GM18507 (cell line): ENCODE results near the gene APOL2.
"Not testable (repeated sequence)": the region's sequence is repeated elsewhere in the genome, so short reads cannot be mapped to it uniquely, and the experiment has no call there.

Experiments
- DNase-seq: peaks from one replicate; pipeline ENCODE4 v3.0.0; 2011; ENCODE audit warnings: low read depth; ENCODE audit not compliant: insufficient read length; ENCODE audit errors: extremely low spot score
- FAIRE-seq: peaks from 2 replicates; lab custom pipeline; 2011; peaks lifted over from hg19 to GRCh38; lab: Jason Lieb, UNC

Gene APOL2

DNA sequence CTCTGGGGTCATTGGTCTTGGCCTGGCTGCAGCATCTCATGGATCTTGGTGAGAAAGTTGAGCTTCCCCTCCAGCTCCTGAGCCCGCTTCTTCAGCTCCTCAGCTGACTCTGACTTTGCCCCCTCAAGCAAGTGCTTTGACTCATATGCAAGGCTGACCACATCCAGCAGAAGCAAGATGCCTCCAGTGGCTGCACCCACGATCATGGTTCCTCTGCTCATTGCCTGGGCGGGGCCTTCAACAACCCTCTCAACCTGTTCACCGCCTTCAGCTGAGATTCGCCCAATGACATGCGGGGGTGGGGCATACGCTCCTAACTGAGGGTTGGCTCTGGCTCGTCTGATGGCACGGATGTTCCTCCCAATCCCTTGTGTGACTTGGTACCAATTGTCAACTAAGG, 11.9 kb downstream of the APOL2 start:
- no peak for FAIRE-seq
- DNase-seq, result no peak

DNA sequence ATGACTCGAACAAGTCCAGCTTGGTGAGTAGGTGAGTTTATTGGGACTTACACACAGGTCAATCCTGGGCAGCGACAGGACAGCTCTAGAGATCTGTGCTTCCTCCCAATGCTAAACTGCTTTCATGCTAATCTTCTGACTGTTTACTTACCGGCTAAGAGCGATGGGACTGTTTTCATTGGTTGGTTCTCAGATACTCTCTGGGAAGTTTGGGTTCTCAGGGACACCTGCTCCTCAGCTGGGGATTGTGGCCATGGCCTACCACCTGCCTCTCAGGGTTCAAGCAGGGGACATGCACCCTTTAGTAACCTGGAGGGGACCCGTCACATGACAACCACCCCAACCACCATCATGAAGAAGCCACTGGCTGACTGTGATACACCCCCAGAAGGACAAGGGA, 13.1 kb downstream of the APOL2 start:
- FAIRE-seq, result no peak
- DNase-seq, result no peak

DNA sequence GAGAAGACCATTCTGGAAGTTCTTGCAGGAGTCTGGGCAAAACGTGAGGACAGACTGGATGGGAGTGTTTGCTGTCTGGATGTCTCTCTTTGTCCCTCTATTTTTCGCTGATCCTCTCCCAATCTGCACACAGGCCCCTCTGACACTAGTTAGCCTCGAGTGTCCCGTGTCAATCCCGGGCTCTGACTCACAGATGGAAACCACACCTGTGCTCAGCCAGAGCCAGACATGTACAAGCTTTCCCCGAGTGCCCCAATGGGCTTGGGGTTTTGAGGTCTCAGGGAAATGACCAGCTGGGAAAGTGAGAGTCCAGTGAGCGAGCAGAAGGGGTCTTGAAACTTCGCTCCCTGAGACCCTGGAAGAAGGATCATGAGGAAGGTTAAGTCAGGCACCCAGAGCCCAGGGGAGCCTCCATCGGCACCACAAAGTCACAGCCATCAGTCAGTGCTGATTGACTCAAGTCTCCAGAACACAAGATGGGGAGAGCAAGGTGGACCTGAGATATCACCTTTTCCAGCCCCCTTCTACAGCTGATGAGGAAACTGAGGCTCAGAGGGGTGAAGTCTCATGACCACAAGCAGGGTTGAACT, 13.9 kb downstream of the APOL2 start:
- no peak for DNase-seq
- FAIRE-seq, result no peak

DNA sequence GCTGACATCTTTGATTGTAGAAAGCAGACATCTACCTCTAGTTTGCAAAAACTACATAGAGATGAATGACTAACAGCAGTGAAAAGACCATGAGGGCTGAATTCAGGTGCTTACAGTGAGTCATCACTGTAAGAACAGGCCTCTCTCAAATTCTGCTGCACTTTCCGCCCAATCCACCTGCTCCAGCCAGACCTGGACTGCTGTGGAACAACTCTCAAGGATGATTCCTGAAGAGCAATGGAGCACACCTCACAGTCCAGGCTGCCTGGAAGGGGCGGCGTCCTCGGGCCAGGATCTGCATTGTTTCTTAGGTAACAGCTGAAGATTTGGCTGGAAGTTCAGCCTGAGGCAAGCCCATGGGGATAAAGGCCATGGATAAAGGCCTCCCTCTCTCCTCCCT, 15.1 kb downstream of the APOL2 start:
- no peak for FAIRE-seq
- no peak for DNase-seq

DNA sequence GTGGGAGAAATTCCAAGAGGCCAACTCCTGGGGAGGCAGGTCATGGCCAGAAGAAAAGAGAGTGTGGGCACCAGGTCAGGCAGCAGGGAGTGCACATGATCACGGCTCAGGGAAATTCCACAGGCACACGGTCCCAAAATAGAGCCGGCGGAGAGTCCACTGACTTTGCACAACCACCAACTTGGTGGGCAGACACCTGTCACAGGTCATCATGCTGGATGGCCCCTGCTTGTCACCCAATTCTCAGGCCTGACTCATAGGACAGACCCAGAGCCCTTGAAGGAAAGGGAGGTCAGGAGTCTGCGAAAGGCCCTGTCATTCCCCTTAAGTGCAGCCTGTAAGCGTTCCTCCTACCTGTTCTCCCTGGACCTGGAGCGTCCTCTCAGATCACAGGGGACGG, 15.8 kb downstream of the APOL2 start:
- FAIRE-seq (no peak), DNase-seq (no peak)

DNA sequence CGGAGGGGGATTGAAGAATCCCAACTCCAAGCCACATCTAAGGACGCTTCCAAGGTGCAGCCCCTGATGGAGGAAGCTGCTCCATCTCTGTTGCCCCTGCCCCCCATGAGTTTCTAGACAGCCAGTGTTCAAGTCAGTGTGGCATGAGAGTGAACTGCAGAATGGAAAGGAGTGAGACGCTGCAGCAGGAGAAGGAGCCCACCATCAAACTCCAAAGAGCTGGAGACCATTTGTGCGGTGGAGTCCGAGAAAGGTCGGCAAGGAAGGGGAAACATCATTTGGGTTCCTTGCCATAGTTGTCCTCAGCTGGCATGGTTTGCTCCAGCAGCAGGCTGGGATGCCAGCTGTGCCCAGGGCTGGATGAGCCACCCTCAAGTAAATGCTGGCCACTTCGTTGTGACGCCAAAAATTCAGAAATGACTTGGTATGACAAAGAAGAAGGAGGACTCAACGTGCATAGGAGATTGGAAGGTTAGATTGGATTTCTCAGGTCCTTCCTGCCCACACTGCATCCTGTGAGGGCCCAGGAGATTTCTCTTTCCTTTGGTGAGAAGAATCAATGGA, 16.4 kb downstream of the APOL2 start:
- FAIRE-seq (no peak), DNase-seq (no peak)

DNA sequence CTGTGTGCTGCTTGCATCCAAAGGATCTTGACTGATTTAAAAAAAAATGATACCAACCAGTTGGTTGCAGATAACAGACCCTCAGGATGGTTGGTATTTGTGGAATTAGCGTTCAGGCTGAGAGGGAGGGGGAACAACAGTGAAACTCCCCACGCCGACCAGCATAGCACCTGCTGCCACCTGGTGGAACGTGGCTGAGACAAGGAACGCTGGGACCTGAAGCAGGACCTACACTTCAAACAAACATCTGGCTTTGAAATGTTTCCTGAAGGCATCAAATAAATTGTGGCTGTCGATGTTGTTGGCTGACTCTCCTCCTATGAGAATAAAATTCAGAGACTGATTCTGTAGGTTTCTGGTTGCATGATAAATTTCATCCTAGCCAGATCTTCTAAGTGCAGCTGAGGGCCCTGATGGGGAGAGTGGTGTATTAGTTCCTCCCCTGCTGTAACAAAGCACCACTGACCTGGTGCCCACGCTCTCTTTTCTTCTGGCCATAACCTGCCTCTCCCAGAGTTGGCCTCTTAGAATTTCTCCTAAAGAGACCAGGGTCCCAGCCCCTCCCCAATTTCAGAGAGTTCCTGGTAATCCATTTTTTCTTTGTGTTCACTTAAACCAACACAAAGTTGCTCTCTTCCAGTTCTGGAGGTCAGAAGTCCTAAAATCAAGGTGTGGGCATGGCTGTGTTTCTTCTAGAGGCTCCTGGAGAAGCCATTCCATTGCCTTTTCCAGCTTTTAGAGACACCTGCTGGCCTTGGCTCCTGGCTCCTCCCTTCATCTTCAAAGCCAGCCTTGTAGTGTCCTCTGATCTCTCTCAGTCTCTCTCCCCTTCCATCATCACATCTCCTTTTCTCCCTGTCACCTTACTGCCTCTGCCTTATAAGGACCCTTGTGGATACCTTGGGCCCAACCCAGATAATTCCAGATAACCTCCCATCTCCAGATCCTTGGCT, 17.3 kb downstream of the APOL2 start:
- DNase-seq (no peak), FAIRE-seq (peak; percentile 92)

DNA sequence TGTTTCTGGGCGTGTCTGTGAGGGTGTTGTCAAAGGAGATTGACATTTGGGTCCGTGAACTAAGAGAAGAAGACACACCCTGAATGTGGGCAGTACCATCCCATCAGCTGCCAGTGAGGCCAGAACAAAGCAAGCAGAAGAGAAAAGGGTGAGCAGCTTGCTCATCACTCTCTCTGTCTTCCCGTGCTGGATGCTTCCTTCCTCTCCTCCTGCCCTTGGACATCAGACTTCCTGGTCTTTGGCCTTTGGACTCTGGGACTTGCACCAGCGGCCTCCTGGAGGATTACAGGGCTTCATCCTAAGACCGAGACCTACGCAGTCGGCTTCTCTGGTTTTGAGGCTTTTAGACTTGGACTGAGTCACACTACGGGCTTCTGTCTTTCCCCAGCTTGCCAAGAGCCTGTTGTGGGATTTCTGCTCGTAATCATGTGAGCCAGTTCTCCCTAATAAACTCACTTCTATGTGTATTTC, 18.8 kb downstream of the APOL2 start:
- no peak for DNase-seq
- FAIRE-seq, result no peak

DNA sequence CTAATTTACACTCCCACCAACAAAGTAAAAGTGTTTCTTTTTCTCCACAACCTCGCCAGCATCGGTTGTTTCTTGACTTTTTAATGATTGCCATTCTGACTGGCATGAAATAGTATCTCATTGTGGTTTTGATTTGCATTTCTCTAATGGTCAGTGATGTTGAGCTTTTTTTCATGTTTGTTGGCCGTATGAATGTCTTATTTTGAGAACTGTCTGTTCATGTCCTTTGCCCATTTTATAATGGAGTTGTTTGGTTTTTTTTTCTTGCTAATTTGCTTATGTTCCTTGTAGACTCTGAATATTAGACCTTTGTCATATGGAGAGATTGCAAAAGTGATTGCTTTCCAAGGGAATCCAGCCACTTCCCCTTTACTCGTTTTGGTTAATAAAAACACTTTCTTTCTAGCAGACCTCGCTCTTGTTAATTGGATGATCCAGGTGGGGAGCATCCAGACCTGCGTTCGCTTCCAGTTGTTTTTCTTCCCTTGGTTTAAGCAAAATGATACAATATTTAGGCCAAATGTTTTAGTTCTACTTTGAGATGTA, 20.6 kb downstream of the APOL2 start:
- no peak for FAIRE-seq

DNA sequence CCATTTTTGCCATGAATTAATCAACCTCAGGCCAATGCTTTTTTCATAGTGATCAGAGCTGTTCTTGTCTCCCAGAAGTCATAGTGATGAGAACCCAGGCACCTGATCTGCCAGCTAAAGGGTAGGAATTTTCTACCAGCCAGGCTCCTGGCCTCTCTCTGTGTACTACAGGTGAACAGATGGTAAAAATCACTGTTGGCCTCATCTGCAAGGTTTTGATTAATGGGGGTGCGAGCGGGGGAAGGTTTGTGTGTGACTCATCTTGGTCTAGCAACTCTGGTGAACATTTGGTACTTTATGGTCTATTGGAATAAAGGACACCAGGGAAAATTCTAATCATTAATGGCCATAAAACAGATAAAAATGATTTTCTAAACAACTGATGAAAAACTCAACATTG, 23.3 kb downstream of the APOL2 start:
- FAIRE-seq, result no peak

More for the DNA sequence above, 20.6 kb downstream of the APOL2 start:
- no peak for DNase-seq

DNA sequence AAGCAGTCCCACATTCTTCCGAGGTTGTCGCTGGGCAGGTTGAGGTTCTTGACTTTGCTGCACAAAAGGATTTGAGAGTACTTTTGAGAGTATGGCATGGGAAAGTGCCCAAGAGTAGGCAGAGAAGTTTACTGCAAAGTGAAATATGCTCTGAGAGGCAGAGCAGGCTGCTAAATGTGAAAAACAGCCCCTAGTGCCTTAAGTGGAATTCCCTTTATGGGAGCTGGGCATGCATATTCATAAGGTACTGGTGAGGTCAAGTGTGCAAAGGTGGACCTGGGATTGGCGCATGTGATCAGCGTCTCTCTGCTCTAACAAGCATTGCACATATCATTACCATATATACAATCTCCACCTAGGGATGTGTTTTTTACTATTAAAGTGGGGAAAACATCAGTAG, 25.7 kb downstream of the APOL2 start:
- DNase-seq (no peak), FAIRE-seq (no peak)

More for the DNA sequence above, 23.3 kb downstream of the APOL2 start:
- no peak for DNase-seq

DNA sequence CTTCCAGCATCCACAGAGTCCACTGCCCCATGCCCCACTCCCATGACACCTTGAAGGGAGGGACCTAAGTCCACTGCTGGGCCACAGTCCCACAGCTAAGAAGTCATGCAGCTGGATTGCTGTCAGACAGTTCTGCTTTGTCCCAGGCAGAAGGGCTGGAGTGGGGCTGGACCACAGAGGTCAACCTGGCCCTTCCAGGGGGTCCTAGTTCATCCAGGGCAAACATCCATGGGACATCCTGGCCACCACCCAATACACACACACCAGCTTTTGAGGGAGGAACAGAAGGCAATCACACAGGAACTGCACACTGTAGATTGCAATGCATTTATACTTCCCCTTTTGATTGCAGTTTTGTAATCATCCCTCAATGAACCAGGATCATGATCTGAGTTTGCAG, 26.4 kb downstream of the APOL2 start:
- FAIRE-seq (no peak), DNase-seq (no peak)

DNA sequence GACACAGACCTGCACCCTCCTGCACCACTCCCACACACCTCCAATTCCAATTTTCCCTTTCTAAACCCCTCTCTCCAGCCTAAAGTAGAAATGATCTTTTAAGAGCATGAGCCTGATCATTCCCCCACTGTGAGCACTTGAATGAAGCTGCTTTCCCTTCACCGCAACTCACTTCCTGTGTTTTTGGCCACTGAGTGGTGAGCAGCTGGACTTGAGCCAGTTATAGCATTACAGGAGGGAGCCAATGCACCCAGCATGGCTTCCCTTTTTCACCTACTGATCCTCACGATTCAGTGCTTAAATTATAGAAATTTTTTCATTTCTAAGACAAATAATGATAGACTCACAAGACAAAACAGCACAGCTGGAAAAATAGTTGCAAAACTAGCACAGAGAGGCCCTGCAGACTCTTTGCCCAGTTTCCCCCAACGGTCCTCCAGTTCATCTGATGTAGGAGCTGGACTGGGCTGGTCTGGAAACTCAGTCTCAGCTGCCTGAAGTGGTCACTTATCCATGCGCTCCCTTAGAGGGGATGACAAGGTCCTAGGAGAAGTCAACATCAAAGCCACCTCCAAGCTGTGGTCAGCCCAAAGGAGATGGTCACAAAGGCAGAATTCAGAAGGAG, 28.0 kb downstream of the APOL2 start:
- no peak for DNase-seq

DNA sequence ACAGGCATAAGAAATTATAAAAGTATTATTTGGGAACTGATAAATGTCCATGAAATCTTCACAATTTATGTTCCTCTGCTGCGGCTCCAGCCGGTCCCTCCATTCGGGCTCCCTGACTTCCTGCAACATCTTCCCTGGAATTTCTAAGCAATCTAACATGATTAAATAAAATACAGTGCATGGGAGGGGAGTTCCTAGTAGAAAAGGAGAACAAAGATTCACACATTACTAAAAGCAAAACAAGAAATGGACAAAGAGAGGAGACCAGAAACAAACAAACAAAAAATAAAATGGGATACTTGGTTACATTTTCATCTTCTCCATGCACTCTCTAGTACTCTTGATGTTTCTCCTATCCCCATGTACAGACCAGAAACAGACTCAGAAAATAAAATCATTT, 29.1 kb downstream of the APOL2 start:
- FAIRE-seq, result no peak
- DNase-seq, result no peak

More for the DNA sequence above, 28.0 kb downstream of the APOL2 start:
- peak; percentile 74 for FAIRE-seq

DNA sequence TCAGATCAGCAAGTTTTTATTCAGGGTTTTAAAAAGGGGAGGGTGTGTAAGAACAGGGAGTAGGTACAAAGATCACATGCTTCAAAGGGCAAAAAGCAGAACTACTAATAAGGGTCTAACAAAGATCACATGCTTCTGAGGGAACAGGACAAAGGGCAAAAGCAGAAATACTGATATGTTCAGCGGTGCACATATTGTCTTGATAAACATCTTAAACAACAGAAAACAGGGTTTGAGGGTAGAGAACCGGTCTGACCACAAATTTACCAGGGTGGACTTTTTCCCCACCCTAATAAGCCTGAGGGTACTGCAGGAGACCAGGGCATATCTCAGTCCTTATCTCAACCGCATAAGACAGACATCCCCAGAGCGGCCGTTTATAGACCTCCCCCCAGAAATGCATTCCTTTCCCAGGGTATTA, 29.8 kb downstream of the APOL2 start:
- FAIRE-seq, DNase-seq: not testable (repeated sequence)

DNA sequence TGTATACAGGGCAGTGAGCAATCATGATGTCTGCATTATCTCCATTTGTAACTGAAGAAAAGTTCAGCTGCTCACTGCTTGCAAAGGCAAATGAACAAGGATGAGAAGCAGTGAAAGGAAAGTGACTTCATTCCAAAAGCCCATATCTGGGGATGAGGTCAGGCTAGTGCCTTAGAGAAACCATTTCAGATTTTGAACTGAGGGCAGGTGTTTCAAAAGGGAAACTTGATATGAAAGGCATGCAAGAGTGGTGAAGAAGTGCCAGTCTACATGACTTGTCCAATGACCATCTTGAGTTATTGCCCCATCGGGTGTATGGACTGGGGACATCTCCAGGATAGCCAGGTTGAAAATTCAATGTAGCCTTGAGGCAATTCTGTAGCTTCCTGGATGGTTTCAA, 30.4 kb downstream of the APOL2 start:
- no peak for FAIRE-seq

DNA sequence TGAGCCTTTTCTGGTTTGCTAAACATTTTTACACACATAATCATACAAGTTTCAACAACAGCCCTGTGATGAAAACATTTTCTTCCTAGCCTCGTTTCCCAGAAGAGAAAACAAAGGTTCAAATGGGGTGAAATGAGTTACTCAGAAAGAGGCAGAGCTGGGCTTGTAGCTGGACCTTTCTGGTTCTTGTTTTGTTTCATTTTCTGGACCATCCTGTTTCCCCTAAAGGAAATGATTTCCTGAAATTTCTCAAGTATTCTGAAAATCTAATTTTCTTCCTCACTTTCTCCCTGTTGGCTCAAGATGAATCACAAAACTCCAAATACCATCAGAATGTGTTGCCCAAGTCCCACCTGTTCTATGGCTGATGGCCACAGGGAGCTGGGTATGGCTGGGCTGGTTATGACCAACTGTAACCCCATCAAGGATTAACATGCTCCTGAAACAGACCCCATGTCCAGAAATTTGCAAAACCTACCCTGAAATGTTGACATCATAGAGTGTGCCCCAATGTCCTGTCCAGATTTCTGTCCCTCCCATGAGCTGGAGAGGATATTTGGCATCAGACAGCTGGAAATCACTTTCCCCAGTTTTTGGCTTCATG, 31.1 kb downstream of the APOL2 start:
- no peak for FAIRE-seq
- DNase-seq, result no peak

More for the DNA sequence above, 30.4 kb downstream of the APOL2 start:
- no peak for DNase-seq

DNA sequence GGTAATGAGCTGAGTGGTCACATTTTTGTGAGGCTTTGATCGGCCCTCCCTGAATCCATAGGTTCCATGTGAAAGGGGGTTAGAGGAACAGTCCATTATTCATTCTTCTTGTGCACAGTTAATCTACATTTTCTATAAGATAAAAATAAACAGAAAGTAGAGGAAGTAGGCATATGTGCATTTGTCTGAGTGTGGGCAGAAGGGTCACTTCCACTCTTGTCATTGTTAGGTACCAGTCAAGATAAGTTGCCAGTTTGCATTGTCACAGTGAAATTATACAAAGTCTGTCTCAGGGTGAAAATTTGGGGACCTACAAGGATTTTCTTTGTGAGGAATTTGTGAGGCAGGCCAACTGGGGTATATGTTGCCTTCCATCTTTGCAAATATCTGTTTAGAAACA, 33.1 kb downstream of the APOL2 start:
- no peak for FAIRE-seq

DNA sequence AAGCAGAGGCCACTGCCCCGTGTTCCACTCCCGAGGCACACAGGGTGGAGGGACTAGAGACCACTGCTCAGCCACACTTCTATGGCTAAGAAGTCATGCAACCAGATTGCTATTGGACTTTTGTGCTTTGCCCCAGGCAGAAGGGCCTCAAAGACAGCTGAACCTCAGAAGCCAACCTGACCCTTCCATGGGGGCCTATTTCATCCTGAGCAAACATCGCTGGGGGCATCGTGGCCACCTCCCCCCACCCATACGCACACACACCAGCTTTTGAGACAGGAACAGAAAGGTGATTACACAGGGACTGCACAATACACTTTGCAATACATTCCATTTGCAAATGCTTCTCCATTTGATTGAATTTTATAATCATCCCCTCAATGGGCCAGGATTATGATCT, 33.8 kb downstream of the APOL2 start:
- FAIRE-seq, DNase-seq: not testable (repeated sequence)

More for the DNA sequence above, 33.1 kb downstream of the APOL2 start:
- DNase-seq, result no peak
